WTC11 (cell line): ENCODE data around the gene WDPCP. TPM values are rescaled to one million over a fixed set of nuclear protein-coding genes. Genes with fewer than 3 reads are reported as not detected.

ENCODE experiments used
- ATAC-seq: fragments of 200-7000 bp; cut with Tn5 transposase; 2 replicates; pipeline ENCODE4 v1.10.0; 2021; ENCODE audit warnings: mild to moderate bottlenecking, moderate library complexity
- CTCF ChIA-PET: fragments of 300-600 bp; sonication (Branson Sonifier 250); formaldehyde crosslinking; loops from one replicate; lab custom pipeline; 2021; ENCODE audit warnings: antibody characterized with exemption; lab: Charles Lee
- POLR2A ChIA-PET: fragments of 350-600 bp; sonication (Branson Sonifier 250); formaldehyde crosslinking; loops from one replicate; lab custom pipeline; 2021; ENCODE audit warnings: antibody characterized with exemption; lab: Charles Lee
- DNase-seq: peaks from one replicate; pipeline ENCODE4 v3.0.0; 2021; ENCODE audit warnings: low spot score
- H3K27ac Mint-ChIP-seq: 2 replicates; pipeline ENCODE4 v1.8.0; 2021; ENCODE audit warnings: mixed read lengths
- H3K27me3 Mint-ChIP-seq: 2 replicates; pipeline ENCODE4 v1.8.0; 2021; ENCODE audit warnings: low read depth, mild to moderate bottlenecking, moderate library complexity, mixed read lengths
- H3K36me3 Mint-ChIP-seq: 2 replicates; pipeline ENCODE4 v1.8.0; 2021; ENCODE audit warnings: mixed read lengths
- H3K4me1 Mint-ChIP-seq: 2 replicates; pipeline ENCODE4 v1.8.0; 2022; ENCODE audit warnings: mixed read lengths
- H3K4me3 Mint-ChIP-seq: 2 replicates; pipeline ENCODE4 v1.8.0; 2021; ENCODE audit warnings: mild to moderate bottlenecking, moderate library complexity, mixed read lengths
- H3K9me3 Mint-ChIP-seq: 2 replicates; pipeline ENCODE4 v1.8.0; 2021; ENCODE audit warnings: mixed read lengths
- ATF3 ChIP-seq: sonication (generic); formaldehyde crosslinking; conservative IDR thresholded peaks from 2 replicates; pipeline ENCODE4 v1.8.1; 2022; ENCODE audit warnings: mild to moderate bottlenecking, missing genetic modification reagents
- FOXJ3 ChIP-seq: sonication (generic); formaldehyde crosslinking; IDR thresholded peaks from 2 replicates; pipeline ENCODE4 v1.9.0; 2021; ENCODE audit warnings: missing genetic modification reagents, mild to moderate bottlenecking, borderline replicate concordance
- FOXK1 ChIP-seq: sonication (generic); formaldehyde crosslinking; IDR thresholded peaks from 2 replicates; pipeline ENCODE4 v1.8.0; 2022; ENCODE audit warnings: mild to moderate bottlenecking, moderate library complexity, missing genetic modification reagents
- FOXP1 ChIP-seq: sonication (generic); formaldehyde crosslinking; IDR thresholded peaks from 2 replicates; pipeline ENCODE4 v1.8.0; 2022; ENCODE audit warnings: missing genetic modification reagents, mild to moderate bottlenecking, moderate library complexity, borderline replicate concordance
- GRHL2 ChIP-seq: fragments of 250-450 bp; sonication (Bioruptor Pico); IDR thresholded peaks from 2 replicates; pipeline ENCODE4 v1.8.0; 2022; ENCODE audit warnings: mild to moderate bottlenecking, moderate library complexity; ENCODE audit not compliant: insufficient replicate concordance, severe bottlenecking
- JAZF1 ChIP-seq: fragments of 250-450 bp; sonication (Bioruptor Pico); IDR thresholded peaks from 2 replicates; pipeline ENCODE4 v1.9.0; 2021; ENCODE audit warnings: moderate library complexity, mild to moderate bottlenecking, inconsistent platforms
- MXD4 ChIP-seq: fragments of 250-450 bp; sonication (Bioruptor Pico); IDR thresholded peaks from 2 replicates; pipeline ENCODE4 v1.8.0; 2021; ENCODE audit warnings: mild to moderate bottlenecking, moderate library complexity, borderline replicate concordance
- MYBL2 ChIP-seq: sonication (generic); formaldehyde crosslinking; IDR thresholded peaks from 2 replicates; pipeline ENCODE4 v1.8.1; 2023; ENCODE audit warnings: mild to moderate bottlenecking, moderate library complexity, missing genetic modification reagents
- NFATC4 ChIP-seq: fragments of 250-450 bp; sonication (Bioruptor Pico); IDR thresholded peaks from 2 replicates; pipeline ENCODE4 v1.9.0; 2021; ENCODE audit warnings: mild to moderate bottlenecking
- NR2C2 ChIP-seq: sonication (generic); formaldehyde crosslinking; IDR thresholded peaks from 2 replicates; pipeline ENCODE4 v1.8.0; 2022; ENCODE audit warnings: mild to moderate bottlenecking, missing genetic modification reagents
- TCF7 ChIP-seq: sonication (generic); formaldehyde crosslinking; IDR thresholded peaks from 2 replicates; pipeline ENCODE4 v1.8.0; 2022; ENCODE audit warnings: mild to moderate bottlenecking, low read depth, missing genetic modification reagents, moderate library complexity
- ZNF121 ChIP-seq: sonication (generic); formaldehyde crosslinking; IDR thresholded peaks from 2 replicates; pipeline ENCODE4 v1.8.0; 2023; ENCODE audit warnings: missing genetic modification reagents
- ZNF219 ChIP-seq: sonication (generic); formaldehyde crosslinking; IDR thresholded peaks from 2 replicates; pipeline ENCODE4 v1.8.0; 2023; ENCODE audit warnings: missing genetic modification reagents, mild to moderate bottlenecking, borderline replicate concordance
- total RNA-seq: library from RNA; stranded (reverse); gene quantifications from 3 replicates; pipeline ENCODE4 v1.2.3, GENCODE V29; 2021
- TF ChIP-seq, protein P1 (sequence below): fragments of 250-450 bp; sonication (Bioruptor Pico); IDR thresholded peaks from 2 replicates; pipeline ENCODE4 v1.9.0; 2021; ENCODE audit warnings: mild to moderate bottlenecking, borderline replicate concordance
- TF ChIP-seq, protein P2 (sequence below): sonication (generic); formaldehyde crosslinking; IDR thresholded peaks from 2 replicates; pipeline ENCODE4 v1.8.0; 2022; ENCODE audit warnings: mild to moderate bottlenecking, missing genetic modification reagents
- TF ChIP-seq, protein P3 (sequence below): sonication (generic); formaldehyde crosslinking; IDR thresholded peaks from 2 replicates; pipeline ENCODE4 v1.8.0; 2022; ENCODE audit warnings: mild to moderate bottlenecking, missing genetic modification reagents
- TF ChIP-seq, protein P4 (sequence below): fragments of 250-450 bp; sonication (Bioruptor Pico); conservative IDR thresholded peaks from 2 replicates; pipeline ENCODE4 v1.9.0; 2021; ENCODE audit warnings: mild to moderate bottlenecking
- TF ChIP-seq, protein P5 (sequence below): sonication (generic); formaldehyde crosslinking; IDR thresholded peaks from 2 replicates; pipeline ENCODE4 v1.8.1; 2023; ENCODE audit warnings: mild to moderate bottlenecking, missing genetic modification reagents, moderate library complexity
- TF ChIP-seq, protein P6 (sequence below): sonication (generic); formaldehyde crosslinking; IDR thresholded peaks from 2 replicates; pipeline ENCODE4 v1.8.1; 2022; ENCODE audit warnings: low read depth, mild to moderate bottlenecking, moderate library complexity, missing genetic modification reagents, borderline replicate concordance

WDPCP gene
- total RNA-seq, 1 experiment from 2014 or later = 10.9 TPM

DNA sequence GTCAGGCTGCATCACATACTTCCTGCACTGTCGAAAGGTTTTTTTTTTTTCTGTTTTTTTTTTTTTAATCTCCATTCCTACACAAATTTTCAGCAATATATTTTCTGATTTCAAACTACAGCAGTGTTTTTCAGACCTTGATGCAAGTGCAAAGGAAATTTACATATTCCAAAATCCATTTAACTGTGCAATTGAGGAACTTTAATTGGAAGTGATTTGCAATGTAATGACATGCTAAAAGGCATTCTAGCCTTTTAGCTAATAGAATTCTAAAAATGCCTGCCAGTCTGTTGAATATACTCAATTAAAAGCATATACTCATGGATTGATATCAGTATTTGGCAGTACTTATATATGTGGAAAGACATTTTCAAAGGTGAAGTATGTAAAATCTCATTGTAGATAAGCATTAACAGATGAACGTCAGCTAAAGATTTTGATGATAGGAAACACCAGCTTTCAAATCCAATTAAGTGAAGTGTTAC lies 327.1 kb downstream of the WDPCP start:
- no peak for ATAC-seq
- TF ChIP-seq ATF3 (no peak), FOXP1 (no peak), NFATC4 (no peak), FOXJ3 (CRISPR knock-in tag) (no peak), GRHL2 (no peak), MXD4 (CRISPR knock-in tag) (no peak), ZNF219 (CRISPR knock-in tag) (no peak), MYBL2 (CRISPR knock-in tag) (no peak), NR2C2 (CRISPR knock-in tag) (no peak), JAZF1 (CRISPR knock-in tag) (no peak), TCF7 (no peak), FOXK1 (CRISPR knock-in tag) (no peak), ZNF121 (CRISPR knock-in tag) (no peak)
- TF ChIP-seq, protein P1, sequence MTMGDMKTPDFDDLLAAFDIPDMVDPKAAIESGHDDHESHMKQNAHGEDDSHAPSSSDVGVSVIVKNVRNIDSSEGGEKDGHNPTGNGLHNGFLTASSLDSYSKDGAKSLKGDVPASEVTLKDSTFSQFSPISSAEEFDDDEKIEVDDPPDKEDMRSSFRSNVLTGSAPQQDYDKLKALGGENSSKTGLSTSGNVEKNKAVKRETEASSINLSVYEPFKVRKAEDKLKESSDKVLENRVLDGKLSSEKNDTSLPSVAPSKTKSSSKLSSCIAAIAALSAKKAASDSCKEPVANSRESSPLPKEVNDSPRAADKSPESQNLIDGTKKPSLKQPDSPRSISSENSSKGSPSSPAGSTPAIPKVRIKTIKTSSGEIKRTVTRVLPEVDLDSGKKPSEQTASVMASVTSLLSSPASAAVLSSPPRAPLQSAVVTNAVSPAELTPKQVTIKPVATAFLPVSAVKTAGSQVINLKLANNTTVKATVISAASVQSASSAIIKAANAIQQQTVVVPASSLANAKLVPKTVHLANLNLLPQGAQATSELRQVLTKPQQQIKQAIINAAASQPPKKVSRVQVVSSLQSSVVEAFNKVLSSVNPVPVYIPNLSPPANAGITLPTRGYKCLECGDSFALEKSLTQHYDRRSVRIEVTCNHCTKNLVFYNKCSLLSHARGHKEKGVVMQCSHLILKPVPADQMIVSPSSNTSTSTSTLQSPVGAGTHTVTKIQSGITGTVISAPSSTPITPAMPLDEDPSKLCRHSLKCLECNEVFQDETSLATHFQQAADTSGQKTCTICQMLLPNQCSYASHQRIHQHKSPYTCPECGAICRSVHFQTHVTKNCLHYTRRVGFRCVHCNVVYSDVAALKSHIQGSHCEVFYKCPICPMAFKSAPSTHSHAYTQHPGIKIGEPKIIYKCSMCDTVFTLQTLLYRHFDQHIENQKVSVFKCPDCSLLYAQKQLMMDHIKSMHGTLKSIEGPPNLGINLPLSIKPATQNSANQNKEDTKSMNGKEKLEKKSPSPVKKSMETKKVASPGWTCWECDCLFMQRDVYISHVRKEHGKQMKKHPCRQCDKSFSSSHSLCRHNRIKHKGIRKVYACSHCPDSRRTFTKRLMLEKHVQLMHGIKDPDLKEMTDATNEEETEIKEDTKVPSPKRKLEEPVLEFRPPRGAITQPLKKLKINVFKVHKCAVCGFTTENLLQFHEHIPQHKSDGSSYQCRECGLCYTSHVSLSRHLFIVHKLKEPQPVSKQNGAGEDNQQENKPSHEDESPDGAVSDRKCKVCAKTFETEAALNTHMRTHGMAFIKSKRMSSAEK (CRISPR knock-in tag) = no peak
- TF ChIP-seq, protein P2, sequence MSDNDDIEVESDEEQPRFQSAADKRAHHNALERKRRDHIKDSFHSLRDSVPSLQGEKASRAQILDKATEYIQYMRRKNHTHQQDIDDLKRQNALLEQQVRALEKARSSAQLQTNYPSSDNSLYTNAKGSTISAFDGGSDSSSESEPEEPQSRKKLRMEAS (CRISPR knock-in tag) = no peak
- TF ChIP-seq, protein P3, sequence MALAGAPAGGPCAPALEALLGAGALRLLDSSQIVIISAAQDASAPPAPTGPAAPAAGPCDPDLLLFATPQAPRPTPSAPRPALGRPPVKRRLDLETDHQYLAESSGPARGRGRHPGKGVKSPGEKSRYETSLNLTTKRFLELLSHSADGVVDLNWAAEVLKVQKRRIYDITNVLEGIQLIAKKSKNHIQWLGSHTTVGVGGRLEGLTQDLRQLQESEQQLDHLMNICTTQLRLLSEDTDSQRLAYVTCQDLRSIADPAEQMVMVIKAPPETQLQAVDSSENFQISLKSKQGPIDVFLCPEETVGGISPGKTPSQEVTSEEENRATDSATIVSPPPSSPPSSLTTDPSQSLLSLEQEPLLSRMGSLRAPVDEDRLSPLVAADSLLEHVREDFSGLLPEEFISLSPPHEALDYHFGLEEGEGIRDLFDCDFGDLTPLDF = no peak
- TF ChIP-seq, protein P4, sequence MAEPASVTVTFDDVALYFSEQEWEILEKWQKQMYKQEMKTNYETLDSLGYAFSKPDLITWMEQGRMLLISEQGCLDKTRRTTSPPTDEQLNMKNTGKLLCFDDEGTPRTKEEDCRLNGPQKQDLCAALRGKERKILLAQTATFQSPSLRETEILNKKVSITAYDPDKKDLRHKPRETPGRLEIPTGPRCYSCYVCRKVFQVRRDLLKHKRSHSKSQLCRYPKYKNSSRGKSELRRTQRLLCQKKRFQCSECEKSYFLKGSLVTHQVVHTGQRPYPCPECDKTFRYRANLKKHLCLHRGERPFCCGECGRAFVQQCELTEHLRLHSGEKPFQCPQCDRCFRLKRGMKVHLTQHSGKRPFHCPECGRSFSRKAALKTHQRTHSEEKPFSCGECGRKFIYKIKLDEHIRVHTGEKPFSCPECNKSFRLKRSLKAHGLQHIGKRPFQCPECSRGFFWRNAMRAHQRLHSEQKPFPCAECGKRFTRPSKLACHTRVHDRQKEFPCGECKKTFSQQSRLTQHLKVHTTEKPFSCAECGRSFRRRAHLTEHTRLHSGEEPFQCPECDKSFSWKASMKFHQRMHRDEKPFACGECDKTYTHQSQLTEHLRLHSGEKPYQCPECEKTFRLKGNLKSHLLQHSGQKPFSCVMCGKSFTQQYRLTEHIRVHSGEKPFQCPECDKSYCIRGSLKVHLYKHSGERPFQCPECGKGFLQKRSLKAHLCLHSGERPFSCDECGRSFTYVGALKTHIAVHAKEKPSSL = no peak
- TF ChIP-seq, protein P5, sequence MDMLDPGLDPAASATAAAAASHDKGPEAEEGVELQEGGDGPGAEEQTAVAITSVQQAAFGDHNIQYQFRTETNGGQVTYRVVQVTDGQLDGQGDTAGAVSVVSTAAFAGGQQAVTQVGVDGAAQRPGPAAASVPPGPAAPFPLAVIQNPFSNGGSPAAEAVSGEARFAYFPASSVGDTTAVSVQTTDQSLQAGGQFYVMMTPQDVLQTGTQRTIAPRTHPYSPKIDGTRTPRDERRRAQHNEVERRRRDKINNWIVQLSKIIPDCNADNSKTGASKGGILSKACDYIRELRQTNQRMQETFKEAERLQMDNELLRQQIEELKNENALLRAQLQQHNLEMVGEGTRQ (CRISPR knock-in tag) = no peak
- TF ChIP-seq, protein P6, sequence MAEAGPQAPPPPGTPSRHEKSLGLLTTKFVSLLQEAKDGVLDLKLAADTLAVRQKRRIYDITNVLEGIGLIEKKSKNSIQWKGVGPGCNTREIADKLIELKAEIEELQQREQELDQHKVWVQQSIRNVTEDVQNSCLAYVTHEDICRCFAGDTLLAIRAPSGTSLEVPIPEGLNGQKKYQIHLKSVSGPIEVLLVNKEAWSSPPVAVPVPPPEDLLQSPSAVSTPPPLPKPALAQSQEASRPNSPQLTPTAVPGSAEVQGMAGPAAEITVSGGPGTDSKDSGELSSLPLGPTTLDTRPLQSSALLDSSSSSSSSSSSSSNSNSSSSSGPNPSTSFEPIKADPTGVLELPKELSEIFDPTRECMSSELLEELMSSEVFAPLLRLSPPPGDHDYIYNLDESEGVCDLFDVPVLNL (CRISPR knock-in tag) = no peak
- CTCF ChIA-PET = no interaction called here
- peaks cover 18% of the 10 kb centered on the region for H3K4me1 Mint-ChIP-seq
- no peaks in the 10 kb centered on the region for H3K36me3 Mint-ChIP-seq
- peaks cover 4% of the 10 kb centered on the region; the same call in 1 of the 2 replicates for H3K9me3 Mint-ChIP-seq
- no peak for DNase-seq
- no peak overlapping the region for H3K4me3 Mint-ChIP-seq
- H3K27ac Mint-ChIP-seq = no peak overlapping the region
- no peaks in the 10 kb centered on the region for H3K27me3 Mint-ChIP-seq
- POLR2A ChIA-PET = interaction anchor here (0.7 kb wide), 1 partner anchor 52 kb away, joined by 4 read pairs; no protein-coding TSS in a partner anchor
